Activated CD4-positive, alpha-beta T cell treated with anti-CD3 and anti-CD28 coated beads for 1 hour (primary cell): Measurements from ENCODE around the gene KCNG2.

Experiments
- DNase-seq: peaks from one replicate; pipeline ENCODE4 v3.0.0-alpha.2; 2020

KCNG2 gene

DNA sequence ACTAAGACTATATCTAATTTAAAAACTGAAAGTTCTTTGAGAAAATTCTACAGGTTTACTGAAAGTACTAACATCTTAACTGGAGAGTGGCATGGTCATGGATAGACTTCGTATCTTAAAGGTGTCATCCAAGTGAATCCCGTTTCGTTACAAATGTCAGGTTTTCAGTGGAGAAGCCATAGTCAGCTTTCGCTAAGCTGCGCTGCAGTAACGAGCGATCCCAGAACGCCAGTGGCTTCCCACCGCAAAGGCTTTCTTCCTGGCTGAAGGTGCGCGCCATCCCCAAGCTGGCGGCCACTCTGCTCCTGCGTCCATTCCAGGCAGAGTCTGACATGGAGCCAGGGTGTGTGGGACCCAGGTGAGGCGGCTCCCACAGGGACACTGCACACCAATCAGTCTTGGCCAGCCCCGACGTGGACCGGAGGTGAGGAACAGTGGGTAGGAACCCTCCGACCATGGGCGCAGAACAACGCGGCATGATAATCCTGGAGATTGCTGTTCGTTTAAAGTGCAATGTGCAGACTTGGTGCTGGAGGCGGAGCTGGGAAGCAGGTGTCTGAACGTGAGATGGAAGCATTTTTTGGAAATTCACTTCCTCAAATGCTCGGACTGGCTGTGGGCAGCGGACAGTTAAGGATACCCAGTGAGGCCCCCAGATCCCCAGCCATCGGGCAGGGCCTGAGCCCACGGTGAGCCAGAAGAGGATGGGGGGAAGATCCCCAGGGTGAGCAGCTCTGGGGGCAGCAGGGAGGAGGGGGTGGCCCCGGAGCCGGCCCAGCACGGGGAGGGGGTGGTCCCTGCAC lies 27.8 kb upstream of the KCNG2 start:
- no peak for DNase-seq

DNA sequence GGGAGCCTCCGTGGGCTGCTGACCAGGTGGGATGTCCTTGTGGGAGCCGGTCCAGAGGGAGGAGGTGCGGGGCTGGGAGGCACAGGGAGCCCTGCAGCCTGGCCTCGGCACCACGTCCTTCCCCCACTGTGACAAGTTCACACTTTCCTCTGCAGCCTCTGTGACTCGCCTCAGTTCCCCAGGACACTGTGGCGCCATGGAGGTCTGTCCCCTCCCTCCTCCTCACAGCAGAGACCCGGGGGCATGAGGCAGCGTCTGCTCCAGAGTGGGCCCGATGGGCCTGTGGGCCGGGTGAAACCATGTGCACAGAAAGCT lies 27.3 kb upstream of the KCNG2 start:
- DNase-seq = no peak

DNA sequence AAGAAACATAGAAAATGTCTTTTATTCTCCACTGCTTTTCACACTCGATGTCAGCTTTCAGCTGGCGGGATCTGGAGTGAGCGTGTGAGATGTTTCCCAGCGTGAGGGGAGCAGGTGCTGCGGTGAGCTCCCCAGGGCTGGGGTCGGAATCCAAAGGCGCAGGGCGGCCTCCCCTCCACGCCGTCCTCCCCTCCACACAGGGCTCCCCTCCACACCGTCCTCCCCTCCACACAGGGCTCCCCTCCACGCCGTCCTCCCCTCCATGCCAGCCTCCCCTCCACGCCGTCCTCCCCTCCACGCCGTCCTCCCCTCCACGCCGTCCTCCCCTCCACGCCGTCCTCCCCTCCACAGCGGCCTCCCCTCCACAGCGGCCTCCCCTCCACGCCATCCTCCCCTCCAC lies 26.9 kb upstream of the KCNG2 start:
- no peak for DNase-seq

DNA sequence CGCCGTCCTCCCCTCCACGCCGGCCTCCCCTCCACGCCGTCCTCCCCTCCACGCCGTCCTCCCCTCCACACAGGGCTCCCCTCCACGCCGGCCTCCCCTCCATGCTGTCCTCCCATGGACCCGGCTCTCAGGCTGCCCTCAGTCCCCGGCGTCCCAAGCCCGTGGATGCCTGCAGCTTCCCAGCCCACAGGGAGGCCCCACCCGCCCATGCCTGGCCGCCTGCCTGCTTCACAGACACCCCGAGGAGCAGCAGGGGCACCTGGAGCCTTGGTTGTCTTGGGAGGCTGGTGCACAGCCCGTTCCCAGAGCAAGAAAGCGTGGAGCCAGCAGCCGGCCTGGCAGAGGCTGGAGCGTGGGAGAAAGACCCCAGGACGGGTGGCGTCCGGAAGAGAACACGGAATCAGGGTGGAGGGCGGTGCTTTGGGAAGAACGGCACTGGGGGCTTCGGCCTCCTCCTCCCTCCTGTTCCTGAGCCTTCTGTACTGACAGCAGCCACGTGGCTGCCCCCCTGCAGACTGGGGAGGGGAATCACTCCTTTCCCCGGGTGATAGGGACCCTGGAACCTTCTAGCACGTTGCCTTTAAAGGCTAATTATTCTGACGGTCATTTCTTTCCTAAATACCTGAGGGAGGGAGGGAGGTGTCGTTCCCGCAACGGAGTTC lies 26.2 kb upstream of the KCNG2 start:
- DNase-seq = no peak

DNA sequence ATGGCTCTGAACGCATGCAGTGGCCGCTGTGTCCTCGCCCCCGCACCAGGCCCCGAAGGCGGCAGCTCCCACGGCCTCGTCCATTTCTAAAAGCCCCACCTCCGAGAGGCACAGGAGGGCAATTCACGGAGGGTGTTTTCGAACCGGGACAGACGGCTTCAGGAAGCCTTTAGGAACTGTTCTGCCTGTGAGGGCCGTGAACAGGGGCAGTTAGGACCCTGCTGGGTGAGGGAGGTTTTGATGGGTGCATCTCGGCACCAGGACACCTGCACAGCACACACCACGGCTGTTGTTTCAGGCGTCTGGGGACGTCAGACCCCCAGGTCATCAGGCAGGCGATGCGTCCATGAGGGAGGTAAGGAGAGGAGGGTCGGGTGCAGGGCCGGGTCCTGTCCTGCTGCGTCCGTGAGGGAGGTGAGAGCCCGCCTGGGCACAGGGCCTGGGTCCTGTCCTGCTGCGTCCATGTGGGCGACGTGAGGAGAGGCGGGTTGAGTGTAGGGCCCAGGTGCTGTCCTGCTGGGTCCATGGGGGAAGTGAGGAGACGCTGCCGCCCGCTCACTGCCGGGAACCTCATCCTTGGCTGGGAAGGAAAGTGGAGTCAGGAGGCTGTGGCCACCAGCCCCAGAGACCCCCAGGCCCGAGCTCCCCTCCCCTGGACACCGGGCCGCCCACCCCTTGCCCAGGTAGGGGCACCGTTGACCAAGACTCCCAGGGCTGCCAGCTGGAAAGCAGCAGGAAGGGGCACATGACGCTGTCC lies 25.5 kb upstream of the KCNG2 start:
- DNase-seq = no peak

DNA sequence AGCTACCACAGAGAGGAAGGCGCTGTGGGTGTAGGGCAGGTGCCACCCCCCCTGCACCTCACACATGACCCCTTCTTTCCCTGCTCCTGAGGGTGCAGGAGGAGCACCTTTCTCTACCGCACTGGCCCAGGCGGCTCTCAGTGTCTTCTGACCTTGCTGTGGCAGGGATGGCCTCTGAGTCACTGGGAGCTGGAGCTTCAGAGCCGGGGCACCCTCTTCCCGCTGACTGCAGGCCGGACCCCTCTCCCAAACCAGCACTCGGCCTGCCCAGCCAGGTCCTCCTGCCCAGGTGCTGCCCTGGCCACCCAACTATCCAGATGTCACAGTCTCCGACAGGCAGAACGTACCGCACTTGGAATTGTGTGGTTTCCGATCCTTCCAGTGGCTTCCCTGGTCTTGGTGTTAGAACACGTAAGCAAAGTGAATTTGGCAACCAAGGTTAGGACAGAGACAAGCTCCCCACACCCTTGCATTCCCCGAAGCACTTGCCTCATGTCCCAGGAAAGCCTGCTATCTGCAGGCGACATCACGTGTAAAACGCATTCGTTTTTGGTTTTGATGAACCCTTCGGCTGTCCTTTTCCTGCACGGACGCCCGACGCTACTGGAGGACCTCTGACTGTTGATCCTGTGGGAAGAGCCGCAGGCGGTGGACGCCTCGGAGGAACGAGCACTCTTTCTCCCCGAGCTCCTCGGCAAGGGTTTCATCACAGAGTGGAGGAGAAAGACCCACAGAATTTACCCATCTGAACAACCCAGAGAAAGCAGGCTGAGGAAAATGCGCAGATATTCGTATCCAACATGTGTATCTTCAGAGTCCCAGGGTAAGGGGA lies 24.7 kb upstream of the KCNG2 start:
- DNase-seq = no peak

DNA sequence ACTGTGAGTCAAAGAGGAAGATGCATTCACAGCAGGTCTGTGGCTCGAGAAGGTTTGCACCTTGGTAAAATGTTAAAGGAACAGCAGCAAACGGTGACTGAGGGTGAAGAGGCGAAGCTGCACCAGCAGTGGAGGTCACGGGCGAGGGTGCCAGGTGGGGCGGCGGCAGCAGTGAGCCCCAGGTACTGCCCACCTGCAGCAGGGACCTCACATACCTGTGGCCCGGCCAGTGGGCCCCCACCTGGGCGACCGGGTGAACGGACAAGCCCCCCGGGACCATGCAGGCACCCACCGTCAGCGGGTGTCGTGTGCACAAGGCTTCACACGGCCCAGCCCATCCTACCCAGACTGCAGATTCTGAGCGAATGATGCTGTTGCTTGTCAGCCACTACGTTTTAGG lies 23.6 kb upstream of the KCNG2 start:
- DNase-seq = no peak

DNA sequence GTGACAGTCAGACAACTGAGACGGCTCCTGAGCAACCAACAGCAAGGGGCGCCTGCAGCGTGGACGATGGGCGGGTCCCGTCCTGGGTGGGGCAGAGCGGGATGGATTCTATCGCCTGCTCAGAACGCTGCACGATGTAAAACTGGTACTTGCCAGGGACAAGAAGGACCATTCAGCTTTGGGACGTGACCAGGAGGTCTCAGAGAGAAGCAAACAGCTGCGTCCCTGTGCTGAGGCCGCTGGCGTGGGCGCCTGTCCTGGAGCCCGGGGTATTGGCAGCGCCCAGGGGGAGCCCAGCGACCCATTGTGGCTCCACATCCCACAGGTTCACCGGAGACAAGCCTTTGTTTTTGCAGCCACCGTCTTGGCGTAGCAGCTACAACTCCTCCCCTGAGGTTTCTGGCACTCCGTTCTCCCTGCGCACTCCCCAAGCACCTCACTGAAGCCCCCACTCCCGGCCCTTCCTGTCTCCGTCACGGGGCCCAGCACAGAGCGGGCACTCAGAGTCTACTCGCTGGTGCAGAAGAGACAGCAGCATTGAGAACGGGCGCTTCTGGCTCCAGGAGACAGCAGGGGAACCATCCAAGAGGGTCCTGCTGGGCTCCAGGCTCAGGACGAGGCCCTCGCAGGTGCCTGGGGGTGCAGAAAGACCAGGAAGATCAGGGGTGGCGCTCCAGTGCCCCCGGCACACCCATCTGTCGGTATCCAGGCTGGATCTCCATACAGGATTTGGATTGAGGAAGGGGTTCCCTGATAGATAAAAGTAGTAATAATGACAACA lies 22.1 kb upstream of the KCNG2 start:
- no peak for DNase-seq

DNA sequence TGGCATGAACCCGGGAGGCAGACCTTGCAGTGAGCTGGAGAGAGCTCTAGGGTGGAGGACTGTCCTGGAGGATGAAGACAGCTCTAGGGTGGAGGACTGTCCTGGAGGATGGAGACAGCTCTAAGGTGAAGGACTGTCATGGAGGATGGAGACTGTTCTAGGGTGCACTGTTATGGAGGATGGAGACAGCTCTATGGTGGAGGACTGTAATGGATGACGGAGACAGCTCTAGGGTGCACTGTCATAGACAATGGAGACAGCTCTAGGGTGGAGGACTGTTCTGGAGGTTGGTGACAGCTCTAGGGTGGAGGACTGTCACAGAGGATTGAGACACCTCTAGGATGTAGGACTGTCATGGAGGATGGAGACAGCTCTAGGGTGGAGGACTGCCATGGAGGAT lies 21.1 kb upstream of the KCNG2 start:
- DNase-seq = no peak

DNA sequence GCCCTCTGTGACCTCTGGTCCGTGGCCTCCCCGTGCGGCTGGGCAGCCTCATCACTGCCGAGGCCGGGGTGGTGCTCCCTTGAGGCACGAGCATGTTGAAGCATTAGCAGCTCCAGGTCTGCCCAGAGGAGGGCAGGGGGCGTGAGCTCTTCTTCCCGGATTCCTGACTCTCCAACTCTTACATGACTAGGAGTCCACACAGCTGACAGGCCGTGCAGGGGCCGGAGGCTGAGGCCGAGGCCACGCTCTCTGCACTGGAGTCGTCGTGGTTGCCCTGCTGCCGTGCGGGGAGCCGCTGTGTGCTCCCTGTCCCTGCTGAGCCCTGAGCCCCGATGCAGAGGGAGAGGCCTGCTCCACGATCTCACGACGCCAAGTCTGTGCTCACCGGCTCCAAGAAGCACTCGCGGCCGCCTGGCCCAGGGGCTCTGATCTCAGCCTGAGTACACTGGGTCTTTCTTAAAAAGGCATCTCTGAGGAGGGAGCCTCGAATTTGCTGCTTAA lies 19.4 kb upstream of the KCNG2 start:
- DNase-seq = no peak

DNA sequence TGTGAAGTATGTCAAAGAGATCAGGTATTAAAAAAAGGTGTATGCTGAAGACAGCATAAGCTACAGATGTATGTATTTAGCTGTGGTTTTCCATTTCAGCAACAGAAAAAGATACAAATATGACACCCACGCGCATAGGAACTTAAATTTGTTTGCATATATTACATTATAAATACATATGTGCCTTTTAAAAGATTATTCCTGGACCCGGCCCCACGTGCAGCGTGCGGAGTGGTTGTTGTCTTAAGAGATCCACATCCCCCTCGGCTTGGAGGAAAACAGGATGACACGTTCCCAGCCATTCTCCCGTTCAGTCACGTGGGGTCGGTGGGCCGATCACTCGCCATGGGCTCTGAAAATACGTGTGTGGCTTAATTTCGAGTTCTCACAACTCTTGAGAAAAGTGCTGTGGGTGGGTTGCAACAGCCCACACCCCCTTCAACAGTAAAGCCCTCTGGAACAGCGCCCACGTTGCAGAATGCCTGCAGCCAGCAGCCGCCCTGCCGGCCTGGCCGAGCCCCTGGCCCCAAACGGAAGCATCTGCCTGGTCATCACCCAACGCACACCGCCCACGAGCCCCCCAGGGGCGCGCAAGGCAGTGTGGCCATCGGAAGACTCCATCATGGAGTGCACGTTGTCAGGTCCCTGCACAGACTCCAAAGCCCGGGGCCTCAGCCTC lies 18.6 kb upstream of the KCNG2 start:
- no peak for DNase-seq

DNA sequence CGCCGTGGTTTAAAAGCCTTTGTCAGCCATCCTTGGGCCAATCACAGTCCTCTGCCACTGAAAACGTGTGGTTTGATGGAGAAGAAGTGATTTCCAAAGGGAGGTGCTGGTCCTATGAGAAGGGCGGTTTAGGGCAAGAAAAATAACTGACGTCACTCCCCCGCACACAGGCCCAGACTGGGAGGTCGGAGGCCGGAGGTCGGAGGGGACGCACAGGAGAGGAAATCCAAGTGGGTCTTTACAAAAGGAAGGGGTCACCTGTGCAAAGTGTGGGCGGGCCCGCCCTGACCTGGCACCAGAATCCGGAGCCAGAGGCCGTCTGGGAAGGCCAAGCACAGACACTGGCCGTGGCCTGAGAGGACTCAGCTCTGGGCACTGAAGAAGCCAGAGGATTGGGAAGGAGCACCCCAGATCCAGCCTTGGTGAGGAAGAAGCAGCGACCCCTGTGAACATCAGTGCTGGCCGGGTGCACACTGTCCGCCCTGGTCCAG lies 18.0 kb upstream of the KCNG2 start:
- no peak for DNase-seq

DNA sequence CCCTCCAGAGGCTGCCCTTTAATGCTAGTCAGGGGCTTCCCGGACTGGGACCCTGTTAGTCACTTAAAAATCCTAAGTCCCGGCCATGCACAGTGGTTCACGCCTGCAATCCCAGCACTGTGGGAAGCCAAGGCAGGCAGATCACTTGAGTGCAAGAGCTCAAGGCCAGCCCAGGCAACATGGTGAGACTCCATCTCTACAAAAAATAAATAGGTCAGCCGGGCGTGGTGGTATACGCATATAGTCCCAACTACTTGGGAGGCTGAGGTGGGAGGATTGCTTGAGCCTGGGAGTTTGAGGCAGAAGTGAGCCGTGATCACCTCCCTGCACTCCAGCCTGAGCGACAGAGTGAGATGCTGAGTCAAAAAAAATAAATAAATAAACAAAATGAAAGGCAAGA lies 17.2 kb upstream of the KCNG2 start:
- DNase-seq = no peak

DNA sequence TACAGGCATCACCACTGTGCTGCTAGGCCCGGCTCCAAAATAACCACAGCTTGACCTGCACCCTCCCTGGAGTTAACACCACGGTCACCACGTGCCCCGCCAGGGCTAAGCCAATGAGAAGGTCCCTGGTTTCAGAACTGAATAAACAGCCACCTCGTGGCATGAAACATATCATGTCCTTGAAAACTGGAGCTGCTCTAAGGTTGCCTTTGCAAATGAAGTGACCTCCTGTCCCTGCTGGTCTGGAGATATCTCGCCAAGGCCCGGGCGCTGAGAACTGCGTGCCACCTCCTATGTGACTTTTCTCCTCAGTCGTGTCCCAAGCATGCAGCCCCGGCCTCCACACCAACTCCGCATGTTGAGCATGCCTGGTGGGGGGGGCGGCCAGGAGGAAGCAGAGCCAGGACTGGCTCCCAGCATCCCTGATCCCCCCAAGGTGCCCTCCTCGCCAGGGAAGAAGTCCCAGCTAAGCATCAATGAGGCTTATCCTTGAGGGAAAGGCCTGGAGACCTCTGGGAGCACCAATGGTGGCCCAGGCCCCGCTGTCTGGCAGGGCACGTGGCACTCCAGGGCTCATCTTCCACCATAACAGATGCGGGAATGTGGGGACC lies 16.3 kb upstream of the KCNG2 start:
- no peak for DNase-seq

DNA sequence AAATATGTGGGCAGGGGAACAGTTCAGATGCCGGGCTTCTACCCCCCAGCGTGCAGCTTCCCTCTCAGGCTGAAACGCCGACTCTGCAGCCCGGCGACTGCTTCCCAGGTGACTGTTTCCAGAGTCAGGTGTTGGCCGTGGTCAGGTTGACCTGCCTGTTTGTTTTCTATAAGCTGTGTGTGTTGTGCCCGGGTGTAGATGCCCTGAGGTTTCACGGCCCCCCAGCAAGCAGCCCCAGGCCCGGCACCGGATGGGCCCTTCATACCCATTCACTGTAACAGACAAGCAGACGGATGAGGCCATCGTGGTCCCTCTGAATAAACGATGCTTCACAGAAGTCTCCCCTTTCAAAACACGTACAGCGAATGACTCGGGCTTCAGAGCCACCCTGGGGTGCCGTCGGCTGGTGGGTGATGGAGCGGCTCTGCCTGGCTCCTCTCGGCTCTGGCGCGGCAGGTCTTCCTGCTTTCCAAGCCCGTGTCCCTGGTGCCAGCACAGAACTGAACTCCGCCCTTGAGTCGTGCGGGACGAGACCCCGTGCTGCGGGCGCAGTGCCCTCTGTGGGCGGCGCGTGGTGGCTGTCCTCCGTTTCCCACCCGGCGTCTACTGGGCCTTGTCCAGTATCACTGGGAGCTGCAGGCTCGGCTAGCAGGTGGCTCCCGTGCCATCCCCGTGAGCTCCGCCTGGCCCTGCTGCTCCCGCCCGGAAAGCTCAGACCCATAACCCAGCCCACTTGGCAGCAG lies 15.0 kb upstream of the KCNG2 start:
- no peak for DNase-seq

DNA sequence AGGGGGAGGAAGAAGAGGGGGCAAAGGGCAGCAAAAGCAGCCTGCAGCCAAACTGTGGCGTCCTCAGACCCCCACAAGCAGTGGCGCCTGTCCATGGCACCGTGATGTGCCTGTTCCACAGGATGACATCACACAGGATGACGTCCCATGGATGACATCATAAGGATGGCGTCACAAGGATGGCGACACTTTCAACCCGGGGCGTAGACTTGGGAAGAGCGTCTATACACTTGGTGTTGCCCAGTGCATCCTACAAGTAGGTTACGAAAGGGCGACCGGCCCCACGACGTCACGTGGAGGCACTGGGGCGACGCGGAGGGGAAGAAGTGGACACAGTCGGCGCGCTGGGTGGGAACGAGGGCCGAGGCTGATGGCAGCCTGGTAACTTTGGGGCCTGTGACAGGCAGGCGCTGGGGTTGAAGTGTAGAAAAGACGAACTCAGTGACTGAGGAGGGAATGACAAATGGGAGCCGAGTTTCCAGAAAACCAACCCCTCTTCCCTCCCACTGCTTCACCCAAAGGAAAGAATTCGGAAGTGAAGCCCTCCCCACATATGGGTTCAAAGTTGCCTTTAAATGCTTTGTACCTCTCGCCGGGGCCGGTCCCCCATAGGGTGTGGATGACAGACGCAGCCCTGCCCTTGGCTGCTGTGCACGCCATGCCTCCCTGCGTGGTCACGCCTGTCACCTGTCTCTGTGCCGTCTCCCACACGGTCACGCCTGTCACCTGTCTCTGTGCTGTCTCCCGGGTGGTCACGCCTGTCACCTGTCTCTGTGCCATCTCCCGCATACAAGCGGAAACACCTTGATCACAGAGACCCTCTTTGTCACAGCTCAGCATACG lies 13.4 kb upstream of the KCNG2 start:
- DNase-seq = no peak

DNA sequence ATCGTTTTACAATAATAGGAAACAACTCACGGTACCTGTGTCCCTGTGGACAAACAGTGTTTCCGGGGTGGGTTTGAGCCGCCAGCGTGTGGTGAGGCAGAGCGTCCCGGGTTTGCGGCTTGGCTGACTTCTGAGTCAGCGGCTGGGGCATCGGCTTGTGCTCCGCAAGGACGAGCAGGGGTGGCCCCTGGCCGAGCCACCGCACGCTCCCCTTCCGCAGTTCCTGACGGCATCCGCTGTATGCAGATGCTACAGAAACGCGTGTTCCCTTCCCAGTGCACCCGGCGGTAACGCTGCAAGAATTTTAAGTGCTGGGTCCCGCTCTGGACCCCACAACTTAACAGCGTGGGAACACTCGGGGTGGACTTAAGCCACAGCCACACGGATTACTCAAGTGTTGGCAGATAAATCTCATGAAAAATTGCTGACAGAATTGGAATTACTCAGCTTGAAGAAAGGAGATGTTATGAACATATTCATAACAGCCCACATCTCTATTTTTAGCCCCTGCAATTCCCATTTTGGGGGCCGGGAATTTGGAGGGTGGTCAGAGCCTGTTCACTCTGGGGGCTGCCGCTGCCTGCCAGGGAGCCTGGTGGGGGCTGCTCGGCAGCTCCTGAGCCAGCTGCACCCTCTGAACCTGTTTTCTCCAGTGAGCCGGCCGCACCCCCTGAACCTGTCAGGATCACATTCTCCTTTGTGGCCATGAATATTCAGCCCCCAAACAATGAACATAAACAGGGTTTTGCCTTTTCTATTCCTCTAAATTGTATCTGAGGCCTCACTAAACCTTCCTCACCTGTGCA lies 12.6 kb upstream of the KCNG2 start:
- DNase-seq = no peak

DNA sequence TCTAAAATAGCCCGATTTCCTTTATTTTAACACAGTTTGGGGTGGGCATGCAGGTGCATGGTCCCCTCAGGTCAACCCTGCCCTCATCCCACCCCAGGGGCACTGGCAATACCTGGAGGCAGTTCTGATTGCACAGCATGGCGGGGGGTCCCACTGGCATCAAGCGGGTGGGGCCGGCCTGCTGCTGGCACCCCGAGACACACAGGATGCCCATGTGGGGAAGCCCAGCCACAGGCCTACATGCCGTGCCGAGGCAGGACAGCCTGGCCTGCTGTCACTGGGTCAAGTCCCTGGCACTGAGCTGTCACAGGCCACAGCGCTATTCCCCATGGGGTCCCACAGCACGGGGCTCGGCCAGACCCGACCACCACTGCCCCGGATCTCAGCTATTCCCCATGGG lies 11.9 kb upstream of the KCNG2 start:
- DNase-seq = no peak
